Osteoblast (primary cell): Measurements from ENCODE around the gene MRC2. TPM values are rescaled to one million over a fixed set of nuclear protein-coding genes. Genes with fewer than 3 reads are reported as not detected.

ENCODE experiments used
- DNase-seq: peaks from one replicate; pipeline ENCODE4 v3.0.0; 2011; ENCODE audit warnings: low spot score, mixed read lengths; ENCODE audit not compliant: insufficient read length; ENCODE audit errors: missing footprints
- H2AFZ ChIP-seq: 2 replicates; pipeline ENCODE4 v1.6.0; 2011; ENCODE audit warnings: mild to moderate bottlenecking, low read length
- H3K27ac ChIP-seq: 2 replicates; pipeline ENCODE4 v1.5.1; 2011; ENCODE audit warnings: mild to moderate bottlenecking, low read depth, low read length, moderate library complexity
- H3K27me3 ChIP-seq: 2 replicates; pipeline ENCODE4 v1.6.0; 2012; ENCODE audit warnings: mild to moderate bottlenecking, control low read depth, inconsistent platforms, low read length, moderate library complexity; ENCODE audit not compliant: insufficient read depth
- H3K36me3 ChIP-seq: 2 replicates; pipeline ENCODE4 v1.5.1; 2011; ENCODE audit warnings: mild to moderate bottlenecking, low read length, control low read depth, moderate library complexity; ENCODE audit not compliant: insufficient read depth
- H3K4me1 ChIP-seq: 2 replicates; pipeline ENCODE4 v1.5.1; 2011; ENCODE audit warnings: mild to moderate bottlenecking, low read length, control low read depth, moderate library complexity; ENCODE audit not compliant: insufficient read depth
- H3K4me2 ChIP-seq: 2 replicates; pipeline ENCODE4 v1.6.0; 2011; ENCODE audit warnings: mild to moderate bottlenecking, low read length; ENCODE audit not compliant: insufficient read depth
- H3K4me3 ChIP-seq: fragments of 200-600 bp; sonication (generic); 3 replicates; pipeline ENCODE4 v1.5.1; 2012; ENCODE audit warnings: mild to moderate bottlenecking, low read length, inconsistent platforms; ENCODE audit not compliant: insufficient read depth
- H3K79me2 ChIP-seq: 2 replicates; pipeline ENCODE4 v1.6.0; 2012; ENCODE audit warnings: mild to moderate bottlenecking, low read length, control low read depth, inconsistent platforms; ENCODE audit not compliant: insufficient read depth
- H3K9me3 ChIP-seq: 2 replicates; pipeline ENCODE4 v1.5.1; 2011; ENCODE audit warnings: low read depth, low read length, control low read depth
- H4K20me1 ChIP-seq: 2 replicates; pipeline ENCODE4 v1.6.0; 2012; ENCODE audit warnings: mild to moderate bottlenecking, low read length, control low read depth; ENCODE audit not compliant: insufficient read depth
- CTCF ChIP-seq: IDR thresholded peaks from 2 replicates; pipeline ENCODE4 v1.5.1; 2011; ENCODE audit warnings: mild to moderate bottlenecking, low read depth, low read length, moderate library complexity; ENCODE audit errors: extremely low read depth
- total RNA-seq: library from RNA; depleted of rRNA; stranded (reverse); fragments of >200 nt; gene quantifications from 2 replicates; pipeline ENCODE4 v1.2.3, GENCODE V29; 2012

MRC2 gene
- total RNA-seq, 1 donor, result 552 TPM

- Histone ChIP-seq H3K4me1 (peaks cover 17% of the 10 kb centered on the region), H3K4me2 (no peak overlapping the region), H3K9me3 (no peaks in the 10 kb centered on the region), H3K36me3 (peaks cover 91% of the 10 kb centered on the region), H2AFZ (no peak overlapping the region), H3K4me3 (no peak overlapping the region), H3K27ac (no peak overlapping the region), H3K27me3 (no peaks in the 10 kb centered on the region), H4K20me1 (peaks cover 30% of the 10 kb centered on the region), H3K79me2 (peaks cover 45% of the 10 kb centered on the region)
- peak; percentile 21 for DNase-seq
- TF ChIP-seq CTCF, result no peak
These were observed 45.5 kb downstream of the MRC2 start for GRCh38 chr17:62672957-62673356.

- Histone ChIP-seq H3K79me2 (peaks cover 40% of the 10 kb centered on the region), H3K27me3 (no peaks in the 10 kb centered on the region), H3K4me2 (no peak overlapping the region), H3K4me1 (peaks cover 9% of the 10 kb centered on the region), H3K4me3 (no peak overlapping the region), H3K27ac (no peak overlapping the region), H3K9me3 (no peaks in the 10 kb centered on the region), H4K20me1 (peaks cover 30% of the 10 kb centered on the region), H3K36me3 (peaks cover 92% of the 10 kb centered on the region), H2AFZ (no peak overlapping the region)
- TF ChIP-seq CTCF, result no peak
- DNase-seq, result peak; percentile 47
These were observed 46.3 kb downstream of the MRC2 start for GRCh38 chr17:62673614-62674362.

- Histone ChIP-seq H3K4me2 (no peak overlapping the region), H3K4me1 (peaks cover 6% of the 10 kb centered on the region), H2AFZ (no peak overlapping the region), H3K79me2 (peaks cover 36% of the 10 kb centered on the region), H3K4me3 (no peak overlapping the region), H3K9me3 (no peaks in the 10 kb centered on the region), H3K27ac (no peak overlapping the region), H3K36me3 (peaks cover 93% of the 10 kb centered on the region), H3K27me3 (no peaks in the 10 kb centered on the region), H4K20me1 (peaks cover 32% of the 10 kb centered on the region)
- peak; percentile 66 for DNase-seq
- no peak for TF ChIP-seq CTCF
These were observed 46.9 kb downstream of the MRC2 start for GRCh38 chr17:62674363-62674739.

- Histone ChIP-seq H3K79me2 (peaks cover 34% of the 10 kb centered on the region), H3K4me2 (no peak overlapping the region), H3K27me3 (no peaks in the 10 kb centered on the region), H3K27ac (peak overlapping the region; percentile 7), H3K4me1 (peaks cover 6% of the 10 kb centered on the region), H3K4me3 (no peak overlapping the region), H3K9me3 (no peaks in the 10 kb centered on the region), H2AFZ (no peak overlapping the region), H4K20me1 (peaks cover 31% of the 10 kb centered on the region), H3K36me3 (peaks cover 92% of the 10 kb centered on the region)
- TF ChIP-seq CTCF, result no peak
- peak; percentile 59 for DNase-seq
These were observed 47.4 kb downstream of the MRC2 start for GRCh38 chr17:62674841-62675240.
